Measurements from ENCODE around the gene BMP8B.

Gene BMP8B

GRCh38 chr1:39717809-39718208, 70.9 kb downstream of the BMP8B start:
- TF ChIP-seq EP300 (IDR thresholded peaks at IDR 0.05; ENCODE audit: borderline replicate concordance) (no peak), RAD21 (IDR thresholded peaks at IDR 0.05; ENCODE audit: low read depth) (no peak), TEAD4 (IDR thresholded peaks at IDR 0.05) (no peak), TCF12 (IDR thresholded peaks at IDR 0.05; ENCODE audit: low read depth) (no peak), TAF1 (IDR thresholded peaks at IDR 0.05; ENCODE audit: low read depth) (no peak), FOXM1 (IDR thresholded peaks at IDR 0.05; ENCODE audit: borderline replicate concordance, low read depth) (no peak), USF1 (IDR thresholded peaks at IDR 0.05) (no peak), EGR1 (IDR thresholded peaks at IDR 0.05) (no peak), NFIC (IDR thresholded peaks at IDR 0.05) (no peak), ZBTB7A (IDR thresholded peaks at IDR 0.05; ENCODE audit: low read depth) (no peak), YY1 (IDR thresholded peaks at IDR 0.05; ENCODE audit: low read depth) (no peak), MAX (IDR thresholded peaks at IDR 0.05) (no peak), CEBPB (IDR thresholded peaks at IDR 0.05) (no peak), CREB1 (IDR thresholded peaks at IDR 0.05; ENCODE audit: low read depth) (no peak), REST (IDR thresholded peaks at IDR 0.05; ENCODE audit: low read depth) (no peak)

- TF ChIP-seq FOXM1 (IDR thresholded peaks at IDR 0.05; ENCODE audit: borderline replicate concordance, low read depth) (no peak), REST (IDR thresholded peaks at IDR 0.05; ENCODE audit: low read depth) (no peak), ZBTB7A (IDR thresholded peaks at IDR 0.05; ENCODE audit: low read depth) (no peak)
Measured at GRCh38 chr1:39713557-39713956, 75.1 kb downstream of the BMP8B start.

- TF ChIP-seq FOXM1 (IDR thresholded peaks at IDR 0.05; ENCODE audit: borderline replicate concordance, low read depth) = no peak
Measured at GRCh38 chr1:39711966-39712340, 76.7 kb downstream of the BMP8B start.

GRCh38 chr1:39711104-39711965, 77.3 kb downstream of the BMP8B start:
- TF ChIP-seq NFIC (IDR thresholded peaks at IDR 0.05) (no peak), YY1 (IDR thresholded peaks at IDR 0.05; ENCODE audit: low read depth) (no peak)

- TF ChIP-seq MAX (IDR thresholded peaks at IDR 0.05) (no peak), TCF12 (IDR thresholded peaks at IDR 0.05; ENCODE audit: low read depth) (no peak), TEAD4 (IDR thresholded peaks at IDR 0.05) (no peak), CREB1 (IDR thresholded peaks at IDR 0.05; ENCODE audit: low read depth) (no peak), TAF1 (IDR thresholded peaks at IDR 0.05; ENCODE audit: low read depth) (no peak), REST (IDR thresholded peaks at IDR 0.05; ENCODE audit: low read depth) (no peak), EGR1 (IDR thresholded peaks at IDR 0.05) (no peak), CEBPB (IDR thresholded peaks at IDR 0.05) (no peak), RAD21 (IDR thresholded peaks at IDR 0.05; ENCODE audit: low read depth) (no peak), NFIC (IDR thresholded peaks at IDR 0.05) (no peak), USF1 (IDR thresholded peaks at IDR 0.05) (no peak), YY1 (IDR thresholded peaks at IDR 0.05; ENCODE audit: low read depth) (no peak), EP300 (IDR thresholded peaks at IDR 0.05; ENCODE audit: borderline replicate concordance) (no peak), ZBTB7A (IDR thresholded peaks at IDR 0.05; ENCODE audit: low read depth) (no peak), FOXM1 (IDR thresholded peaks at IDR 0.05; ENCODE audit: borderline replicate concordance, low read depth) (no peak)
Measured at GRCh38 chr1:39707506-39707905, 81.2 kb downstream of the BMP8B start.
